Adrenal gland (tissue), 5 donors: ENCODE data around the gene FABP6.

Experiments used
- CTCF ChIP-seq, 6 experiments: fragments of 450-650 bp in 4 of 6; fragments of 200-600 bp in 2 of 6; sonication (generic) in 1 of 6; IDR thresholded peaks; 1 replicate in 5 of 6; 2 replicates in 1 of 6; pipeline versions ENCODE4 v1.5.1 to v1.8.0; 2016 to 2021; ENCODE audit warnings: antibody characterized with exemption in 6 of 6, mild to moderate bottlenecking in 2 of 6, moderate library complexity in 1 of 6
- POLR2A ChIP-seq, 2 donors: fragments of 450-650 bp; IDR thresholded peaks; one replicate each; pipeline ENCODE4 v1.6.1; 2017; ENCODE audit warnings: antibody characterized with exemption in 2 of 2, mild to moderate bottlenecking in 2 of 2, moderate library complexity in 1 of 2
- donor health status: DM: no; HTN: no; CAD: no.

GRCh38 chr5:160278343-160278742 lies 49.0 kb downstream of the FABP6 start:
- TF ChIP-seq CTCF (IDR thresholded peaks at IDR 0.05) (no peak), POLR2A (IDR thresholded peaks at IDR 0.05) (no peak)
